ENCODE measurements around the gene TRIM16.
"Not testable (repeated sequence)": the region's sequence is repeated elsewhere in the genome, so short reads cannot be mapped to it uniquely, and the experiment has no call there.

GRCh38 chr17:15616828-15617227, 67.3 kb downstream of the TRIM16 start:
- TF ChIP-seq POLR2AphosphoS5 (IDR thresholded peaks at IDR 0.05; ENCODE audit: low read depth, low read length); ARID5B (CRISPR knock-in tag; IDR thresholded peaks at IDR 0.05); ZIK1 (CRISPR knock-in tag; IDR thresholded peaks at IDR 0.05; ENCODE audit: borderline replicate concordance, low read depth); CTCF (CRISPR knock-in tag; IDR thresholded peaks at IDR 0.05); ZZZ3 (CRISPR knock-in tag; IDR thresholded peaks at IDR 0.05; ENCODE audit: borderline replicate concordance): not testable (repeated sequence)
